Liver (tissue), 9 donors: ENCODE data around the gene DVL1. TPM values are rescaled to one million over a fixed set of nuclear protein-coding genes. Genes with fewer than 3 reads are reported as not detected.

Experiments
- DNase-seq: peaks from one replicate; pipeline ENCODE4 v3.0.0-alpha.2; 2017; ENCODE audit warnings: low spot score
- H3K27ac ChIP-seq, 2 donors: one replicate each; pipeline ENCODE4 v1.7.0; 2013; ENCODE audit warnings: inconsistent platforms in 2 of 2, low read length in 2 of 2, control low read depth in 1 of 2, low read depth in 1 of 2, mild to moderate bottlenecking in 1 of 2
- H3K27me3 ChIP-seq, 4 donors: one replicate each; pipeline versions ENCODE4 v1.6.1 to v1.7.0; 2013; ENCODE audit warnings: low read length in 3 of 4, inconsistent platforms in 1 of 4, mild to moderate bottlenecking in 1 of 4, moderate library complexity in 1 of 4; ENCODE audit not compliant: control insufficient read depth in 4 of 4, insufficient read depth in 4 of 4
- H3K36me3 ChIP-seq, 4 donors: one replicate each; pipeline versions ENCODE4 v1.6.1 to v1.7.0; 2013; ENCODE audit warnings: low read length in 3 of 4, mild to moderate bottlenecking in 3 of 4, low read depth in 1 of 4, moderate library complexity in 1 of 4; ENCODE audit not compliant: control insufficient read depth in 4 of 4, insufficient read depth in 3 of 4
- H3K4me1 ChIP-seq, 4 donors: one replicate each; pipeline versions ENCODE4 v1.6.1 to v1.7.0; 2013; ENCODE audit warnings: low read length in 3 of 4, mild to moderate bottlenecking in 3 of 4, moderate library complexity in 1 of 4; ENCODE audit not compliant: control insufficient read depth in 4 of 4, insufficient read depth in 4 of 4
- H3K4me3 ChIP-seq, 3 donors: one replicate each; pipeline versions ENCODE4 v1.6.1 to v1.7.0; 2013; ENCODE audit warnings: low read length in 3 of 3, control low read depth in 1 of 3, low read depth in 1 of 3, mild to moderate bottlenecking in 1 of 3
- H3K9ac ChIP-seq, 2 donors: one replicate each; pipeline ENCODE4 v1.7.0; 2013; ENCODE audit warnings: low read length in 2 of 2, mild to moderate bottlenecking in 2 of 2, moderate library complexity in 2 of 2, control low read depth in 1 of 2, low read depth in 1 of 2
- H3K9me3 ChIP-seq, 4 donors: one replicate each; pipeline versions ENCODE4 v1.6.1 to v1.7.0; 2013; ENCODE audit warnings: low read length in 3 of 4; ENCODE audit not compliant: control insufficient read depth in 4 of 4
- CTCF ChIP-seq: fragments of 150-350 bp; IDR thresholded peaks from 2 replicates; pipeline ENCODE4 v1.5.1; 2017; ENCODE audit warnings: improper control_type of control experiment, low read depth, low read length; ENCODE audit not compliant: missing input control
- EGR1 ChIP-seq, 2 donors: IDR thresholded peaks; 2 replicates each; pipeline ENCODE4 v1.6.1; 2016 to 2018; ENCODE audit warnings: antibody characterized with exemption in 2 of 2, low read depth in 2 of 2
- FOXA1 ChIP-seq: IDR thresholded peaks from 2 replicates; pipeline ENCODE4 v1.6.1; 2016; ENCODE audit warnings: antibody characterized with exemption
- FOXA2 ChIP-seq: IDR thresholded peaks from 2 replicates; pipeline ENCODE4 v1.6.1; 2016; ENCODE audit warnings: antibody characterized with exemption
- GABPA ChIP-seq, 2 donors: IDR thresholded peaks in 1 of 2; conservative IDR thresholded peaks in 1 of 2; 2 replicates each; pipeline ENCODE4 v1.6.1; 2016; ENCODE audit warnings: antibody characterized with exemption in 2 of 2, mild to moderate bottlenecking in 1 of 2, moderate library complexity in 1 of 2
- HNF4A ChIP-seq, 2 donors: conservative IDR thresholded peaks; 2 replicates each; pipeline ENCODE4 v1.6.1; 2016; ENCODE audit warnings: antibody characterized with exemption in 2 of 2, mild to moderate bottlenecking in 2 of 2
- HNF4G ChIP-seq: IDR thresholded peaks from 2 replicates; pipeline ENCODE4 v1.6.1; 2016; ENCODE audit warnings: antibody characterized with exemption
- JUND ChIP-seq, 2 donors: IDR thresholded peaks; 2 replicates each; pipeline ENCODE4 v1.6.1; 2016; ENCODE audit warnings: antibody characterized with exemption in 2 of 2
- MAX ChIP-seq: IDR thresholded peaks from 2 replicates; pipeline ENCODE4 v1.6.1; 2016; ENCODE audit warnings: antibody characterized with exemption
- NR2F2 ChIP-seq: IDR thresholded peaks from 2 replicates; pipeline ENCODE4 v1.6.1; 2016; ENCODE audit warnings: antibody characterized with exemption
- RAD21 ChIP-seq, 2 donors: IDR thresholded peaks; 2 replicates each; pipeline ENCODE4 v1.6.1; 2016; ENCODE audit warnings: antibody characterized with exemption in 2 of 2, mild to moderate bottlenecking in 2 of 2
- REST ChIP-seq: IDR thresholded peaks from 2 replicates; pipeline ENCODE4 v1.6.1; 2016; ENCODE audit warnings: antibody characterized with exemption, mild to moderate bottlenecking
- RXRA ChIP-seq, 2 donors: IDR thresholded peaks; 2 replicates each; pipeline ENCODE4 v1.6.1; 2017 to 2018; ENCODE audit warnings: antibody characterized with exemption in 2 of 2, mild to moderate bottlenecking in 1 of 2
- SP1 ChIP-seq: IDR thresholded peaks from 2 replicates; pipeline ENCODE4 v1.6.1; 2018; ENCODE audit warnings: antibody characterized with exemption, mild to moderate bottlenecking
- TAF1 ChIP-seq: conservative IDR thresholded peaks from 2 replicates; pipeline ENCODE4 v1.6.1; 2016; ENCODE audit warnings: antibody characterized with exemption, mild to moderate bottlenecking
- YY1 ChIP-seq: IDR thresholded peaks from 2 replicates; pipeline ENCODE4 v1.6.1; 2016; ENCODE audit warnings: antibody characterized with exemption, mild to moderate bottlenecking
- ZBTB33 ChIP-seq: IDR thresholded peaks from 2 replicates; pipeline ENCODE4 v1.6.1; 2016; ENCODE audit warnings: antibody characterized with exemption
- WGBS: extraction: QIAGEN DNeasy Blood & Tissue Kit; methylation state at CpG from one replicate; pipeline ENCODE4 v1.1.7; 2013; 5-methylcytosine and 5-hydroxymethylcytosine counted together
- polyA plus RNA-seq, 2 donors: library from polyadenylated mRNA; stranded (reverse) in 1 of 2; unstranded in 1 of 2; fragments of 200-250 nt in 1 of 2; fragments of >200 nt in 1 of 2; fragmentation: Nextera tagmentation in 1 of 2; extraction: Ambion mirVana in 1 of 2; gene quantifications; one replicate each; pipeline versions ENCODE4 v1.2.1 to v1.2.3, GENCODE V29; 2013 to 2015
- total RNA-seq, 2 donors: library from RNA; depleted of rRNA; stranded (reverse); fragments of >200 nt; gene quantifications; one replicate each; pipeline ENCODE4 v1.2.3, GENCODE V29; 2014
- TF ChIP-seq, protein P1 (sequence below): IDR thresholded peaks from 2 replicates; pipeline ENCODE4 v1.6.1; 2016; ENCODE audit warnings: antibody characterized with exemption
- donor health status: healthy.
- donor health status: healthy.
- donor health status: healthy.
- donor health status: healthy.
- donor health status: healthy.

The DVL1 gene
- total and polyA plus RNA-seq, 4 donors, result 5.7 to 41.2 (median 24.8) TPM

DNA sequence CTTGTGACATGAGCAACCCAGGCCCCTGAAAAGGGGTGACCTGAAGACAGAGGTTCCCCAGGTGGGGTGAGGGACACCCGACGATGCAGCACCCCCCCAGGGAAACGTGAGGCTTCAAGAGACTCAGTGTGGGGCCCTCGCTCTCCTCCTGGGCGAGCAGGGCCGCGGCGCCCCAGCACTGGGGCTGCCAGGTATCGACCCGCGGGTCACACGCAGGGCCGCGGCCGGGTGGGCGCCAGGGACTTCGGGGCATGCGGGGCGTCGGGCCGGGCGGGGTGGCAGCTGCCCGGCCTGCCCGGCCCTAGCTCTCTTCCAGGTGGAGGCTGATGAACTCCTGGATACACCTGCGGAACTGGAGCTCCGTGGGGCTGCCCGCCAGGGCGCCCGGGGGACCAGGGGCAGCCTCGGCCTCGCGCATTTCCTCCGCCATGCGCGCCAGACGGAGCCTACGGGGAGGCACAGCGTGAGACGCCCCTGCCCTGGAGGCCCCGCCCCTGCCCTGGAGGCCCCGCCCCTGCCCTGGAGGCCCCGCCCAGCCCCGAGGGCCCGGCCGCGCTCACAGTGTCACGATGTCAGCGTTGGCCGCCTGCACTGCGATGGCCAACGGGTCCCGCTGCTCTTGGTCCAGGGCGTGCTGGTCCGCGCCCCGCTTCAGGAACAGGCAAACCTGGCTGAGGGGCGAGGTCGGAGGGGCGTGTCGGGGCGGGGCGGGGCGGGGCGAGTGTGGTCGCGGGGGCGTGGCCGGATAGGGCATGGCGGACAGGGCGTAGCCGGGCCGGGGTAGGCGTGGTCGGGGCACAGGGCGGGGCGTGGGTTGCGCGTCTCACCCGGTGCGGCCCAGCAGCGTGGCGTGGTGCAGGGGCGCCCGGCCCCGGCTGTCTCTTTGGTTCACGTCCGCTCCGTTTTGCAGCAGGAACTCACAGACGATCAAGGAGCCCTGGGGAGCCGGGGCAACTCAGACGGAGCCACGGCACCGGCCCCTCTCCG lies 55.7 kb downstream of the DVL1 start:
- Histone ChIP-seq H3K27ac (no peak overlapping the region), H3K27me3 (no peaks in the 10 kb centered on the region), H3K4me1 (peaks cover 0 to 13% (median 7%) of the 10 kb centered on the region in 4 donors), H3K9me3 (no peaks in the 10 kb centered on the region), H3K9ac (no peak overlapping the region), H3K36me3 (peaks cover 0 to 15% (median 2%) of the 10 kb centered on the region in 4 donors), H3K4me3 (no peak overlapping the region)
- DNase-seq, result no peak
- 87% methylated on average over 94 of the region's 94 CpGs for WGBS
- no peak for TF ChIP-seq EGR1 (IDR thresholded peaks at IDR 0.05; ENCODE audit: low read depth in 2 of 2)
- TF ChIP-seq REST, result no peak
- no peak for TF ChIP-seq ZBTB33
- no peak for TF ChIP-seq JUND (IDR thresholded peaks at IDR 0.05)
- no peak for TF ChIP-seq RXRA (IDR thresholded peaks at IDR 0.05)
- no peak for TF ChIP-seq GABPA (IDR thresholded peaks at IDR 0.05 in 1 of 2, conservative IDR thresholded peaks at IDR 0.05 in 1 of 2)
- TF ChIP-seq CTCF, result no peak
- TF ChIP-seq YY1, result no peak
- TF ChIP-seq TAF1, result no peak
- TF ChIP-seq FOXA2, result no peak
- TF ChIP-seq SP1, result no peak
- TF ChIP-seq, protein P1, sequence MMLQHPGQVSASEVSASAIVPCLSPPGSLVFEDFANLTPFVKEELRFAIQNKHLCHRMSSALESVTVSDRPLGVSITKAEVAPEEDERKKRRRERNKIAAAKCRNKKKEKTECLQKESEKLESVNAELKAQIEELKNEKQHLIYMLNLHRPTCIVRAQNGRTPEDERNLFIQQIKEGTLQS, result no peak
- no peak for TF ChIP-seq HNF4G
- no peak for TF ChIP-seq NR2F2
- no peak for TF ChIP-seq HNF4A (conservative IDR thresholded peaks at IDR 0.05)
- TF ChIP-seq MAX, result no peak
- no peak for TF ChIP-seq RAD21 (IDR thresholded peaks at IDR 0.05)
- no peak for TF ChIP-seq FOXA1
